AG08396 (cell line): ENCODE results near the gene CDYL.
"Not testable (repeated sequence)": the region's sequence is repeated elsewhere in the genome, so short reads cannot be mapped to it uniquely, and the experiment has no call there.

ENCODE experiments used
- DNase-seq: peaks from one replicate; pipeline ENCODE4 v3.0.0; 2012; ENCODE audit warnings: low spot score, mixed read lengths

The CDYL gene

DNA sequence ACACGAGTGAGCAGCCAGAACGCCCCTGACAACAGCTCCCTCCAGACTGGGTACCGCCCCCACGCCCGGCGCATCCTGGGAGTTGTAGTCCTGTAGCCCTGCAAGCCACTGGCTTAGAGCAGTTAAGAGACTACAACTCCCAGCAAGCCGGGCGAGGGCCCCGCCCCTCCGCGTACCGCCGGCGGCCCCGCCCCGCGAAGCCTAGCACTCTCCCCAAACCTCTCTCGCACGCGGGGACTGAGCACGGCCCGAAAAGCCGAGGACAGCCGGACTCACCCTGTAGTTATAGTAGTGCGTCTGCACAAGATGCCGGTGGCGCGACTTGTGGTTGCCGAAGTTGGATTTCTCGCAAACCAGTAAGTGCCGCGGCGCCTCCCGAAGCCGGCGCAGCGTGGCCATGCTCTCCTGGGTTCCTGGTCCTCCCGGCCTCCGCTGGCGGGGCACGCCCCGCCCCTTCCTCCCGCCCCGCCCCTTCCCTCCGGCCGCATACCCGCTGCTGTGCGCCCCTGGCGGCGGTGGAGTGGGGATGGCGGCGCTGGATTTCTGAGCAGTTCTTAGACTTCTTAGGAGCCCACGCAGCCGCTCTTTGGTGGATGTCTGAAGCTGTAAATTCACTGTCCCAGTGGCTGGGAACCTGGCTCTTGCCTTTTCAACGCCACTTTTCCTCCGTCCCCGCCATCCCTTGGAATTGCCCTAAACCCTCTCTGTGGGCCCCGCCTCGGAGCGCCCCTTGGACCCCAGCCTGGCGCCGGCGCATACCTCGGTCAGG, 227.6 kb downstream of the CDYL start, which contains the start of gene RPP40:
Gene RPP40 (minus strand): TSS at position 434 of the 769 bp plus-strand sequence. CDS start 35 bp downstream, at position 399.
- peak; percentile 96 for DNase-seq

- DNase-seq: no peak
These were observed 228.3 kb downstream of the CDYL start for GRCh38 chr6:5004373-5005037.

DNA sequence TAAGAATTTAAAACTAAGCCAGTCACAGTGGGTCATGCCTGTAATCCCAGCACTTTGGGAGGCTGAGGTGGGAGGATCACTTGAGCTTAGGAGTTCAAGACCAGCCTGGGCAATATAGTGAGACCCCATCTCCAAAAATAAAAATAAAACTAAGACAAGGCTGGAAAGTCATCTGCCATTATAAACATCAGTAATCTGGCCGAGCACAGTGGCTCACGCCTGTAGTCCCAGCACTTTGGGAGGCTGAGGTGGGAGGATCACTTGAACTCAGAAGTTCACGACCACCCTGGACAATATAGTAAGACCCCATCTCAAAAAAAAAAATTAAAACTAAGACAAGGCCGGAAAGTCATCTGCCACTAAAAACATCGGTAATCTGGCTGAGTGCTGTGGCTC, 228.8 kb downstream of the CDYL start:
- DNase-seq: not testable (repeated sequence)
